CD14-positive monocyte (primary cell): ENCODE results near the gene RGS16. TPM values are rescaled to one million over a fixed set of nuclear protein-coding genes. Genes with fewer than 3 reads are reported as not detected.

Experiments used
- DNase-seq, 3 donors: peaks; one replicate each; pipeline ENCODE4 v3.0.0-alpha.2; 2011 to 2022
- H2AFZ ChIP-seq: 2 replicates; pipeline ENCODE4 v1.6.0; 2012; ENCODE audit warnings: mild to moderate bottlenecking, low read depth, low read length, inconsistent platforms; ENCODE audit not compliant: insufficient read depth, poor library complexity, severe bottlenecking
- H3K27ac ChIP-seq, 2 donors: 1 replicate in 1 of 2; 2 replicates in 1 of 2; pipeline ENCODE4 v1.5.1; 2012 to 2013; ENCODE audit warnings: low read length in 2 of 2, control low read depth in 1 of 2, inconsistent platforms in 1 of 2, low read depth in 1 of 2, mild to moderate bottlenecking in 1 of 2
- H3K27me3 ChIP-seq, 2 donors: one replicate each; pipeline versions ENCODE4 v1.6.0 to v1.6.1; 2011 to 2013; ENCODE audit warnings: low read length in 2 of 2; ENCODE audit not compliant: control insufficient read depth in 2 of 2, insufficient read depth in 2 of 2
- H3K36me3 ChIP-seq, 2 donors: replicated peaks in 1 of 2; 1 replicate in 1 of 2; 2 replicates in 1 of 2; pipeline versions ENCODE4 v1.5.1 to v1.6.1; 2012 to 2013; ENCODE audit warnings: low read length in 2 of 2, control low read depth in 1 of 2, inconsistent platforms in 1 of 2, mild to moderate bottlenecking in 1 of 2; ENCODE audit not compliant: insufficient read depth in 2 of 2, control insufficient read depth in 1 of 2
- H3K4me1 ChIP-seq, 2 donors: 1 replicate in 1 of 2; 2 replicates in 1 of 2; pipeline versions ENCODE4 v1.5.1 to v1.6.1; 2012 to 2013; ENCODE audit warnings: low read length in 2 of 2, control low read depth in 1 of 2, inconsistent platforms in 1 of 2, mild to moderate bottlenecking in 1 of 2, moderate library complexity in 1 of 2; ENCODE audit not compliant: insufficient read depth in 2 of 2, control insufficient read depth in 1 of 2
- H3K4me2 ChIP-seq: replicated peaks from 2 replicates; pipeline ENCODE3; 2012; ENCODE audit warnings: low read length, moderate library complexity, mild to moderate bottlenecking; ENCODE audit not compliant: poor library complexity, severe bottlenecking; ENCODE audit errors: extremely low read depth
- H3K4me3 ChIP-seq, 3 experiments: fragments of 200-600 bp in 1 of 3; sonication (generic) in 1 of 3; replicated peaks in 1 of 3; 1 replicate in 2 of 3; 2 replicates in 1 of 3; pipeline ENCODE4 v1.5.1; 2011 to 2013; ENCODE audit warnings: low read length in 3 of 3, mild to moderate bottlenecking in 3 of 3, control low read depth in 2 of 3, low read depth in 2 of 3, inconsistent platforms in 1 of 3, moderate library complexity in 1 of 3
- H3K79me2 ChIP-seq: 2 replicates; pipeline ENCODE4 v1.6.0; 2012; ENCODE audit warnings: mild to moderate bottlenecking, control low read depth, inconsistent platforms, low read length, moderate library complexity; ENCODE audit not compliant: insufficient read depth
- H3K9ac ChIP-seq: 2 replicates; pipeline ENCODE4 v1.6.0; 2017; ENCODE audit warnings: low read length, mild to moderate bottlenecking; ENCODE audit not compliant: insufficient read depth, poor library complexity, severe bottlenecking
- H3K9me3 ChIP-seq, 2 donors: replicated peaks in 1 of 2; 1 replicate in 1 of 2; 2 replicates in 1 of 2; pipeline versions ENCODE4 v1.5.1 to v1.6.1; 2012 to 2013; ENCODE audit warnings: low read length in 2 of 2, control low read depth in 1 of 2; ENCODE audit not compliant: control insufficient read depth in 1 of 2, insufficient read depth in 1 of 2
- H4K20me1 ChIP-seq: 2 replicates; pipeline ENCODE4 v1.6.0; 2012; ENCODE audit warnings: mild to moderate bottlenecking, low read length, control low read depth, moderate library complexity; ENCODE audit not compliant: insufficient read depth
- H3K27ac Mint-ChIP-seq, 7 donors: one replicate each; pipeline ENCODE4 v1.8.0; 2020; ENCODE audit warnings: mild to moderate bottlenecking in 7 of 7, mixed read lengths in 7 of 7, moderate library complexity in 6 of 7, inconsistent platforms in 2 of 7
- H3K27me3 Mint-ChIP-seq, 3 donors: one replicate each; pipeline ENCODE4 v1.8.0; 2021 to 2022; ENCODE audit warnings: low read depth in 3 of 3, mild to moderate bottlenecking in 3 of 3, mixed read lengths in 3 of 3, moderate library complexity in 3 of 3, inconsistent platforms in 1 of 3
- H3K36me3 Mint-ChIP-seq, 2 donors: one replicate each; pipeline ENCODE4 v1.8.0; 2020; ENCODE audit warnings: mixed read lengths in 2 of 2, inconsistent platforms in 1 of 2, mild to moderate bottlenecking in 1 of 2
- H3K4me1 Mint-ChIP-seq: one replicate; pipeline ENCODE4 v1.8.0; 2020; ENCODE audit warnings: mild to moderate bottlenecking, mixed read lengths
- H3K4me3 Mint-ChIP-seq, 2 donors: one replicate each; pipeline ENCODE4 v1.8.0; 2020; ENCODE audit warnings: mild to moderate bottlenecking in 2 of 2, mixed read lengths in 2 of 2, moderate library complexity in 1 of 2
- H3K9me3 Mint-ChIP-seq, 7 donors: one replicate each; pipeline ENCODE4 v1.8.0; 2020 to 2022; ENCODE audit warnings: mixed read lengths in 7 of 7, mild to moderate bottlenecking in 6 of 7, moderate library complexity in 6 of 7, inconsistent platforms in 2 of 7
- CTCF ChIP-seq: fragments of 200-600 bp; IDR thresholded peaks from one replicate; pipeline ENCODE4 v1.8.0; 2022; ENCODE audit warnings: antibody characterized with exemption, mild to moderate bottlenecking
- WGBS: methylation state at CpG from one replicate; pipeline ENCODE4 v1.1.5; 2013; ENCODE audit warnings: missing lambda C conversion rate; ENCODE audit not compliant: insufficient coverage; 5-methylcytosine and 5-hydroxymethylcytosine counted together
- intact Hi-C, 2 donors: fragments of 100-400 bp; cut with micrococcal nuclease; formaldehyde crosslinking; loops; one replicate each; pipeline versions ENCODE4 v1.15.0 to v1.15.1; 2023
- polyA plus RNA-seq, 3 donors: library from polyadenylated mRNA; depleted of rRNA in 1 of 3; unstranded in 2 of 3; stranded (reverse) in 1 of 3; fragments of 300-500 nt in 2 of 3; fragments of >200 nt in 1 of 3; fragmentation: Illumina TruSeq in 2 of 3; gene quantifications; 1 replicate in 2 of 3; 2 replicates in 1 of 3; pipeline ENCODE4 v1.2.3, GENCODE V29; 2012 to 2021

Gene RGS16
- polyA plus RNA-seq, 3 donors = 0.07 to 0.44 TPM; not detected in 1

- Mint-ChIP-seq H3K4me3 (no peak overlapping the region), H3K27ac (no peak overlapping the region), H3K36me3 (no peaks in the 10 kb centered on the region), H3K27me3 (peaks cover 1 to 2% (median 2%) of the 10 kb centered on the region in 3 donors), H3K9me3 (peaks cover 0 to 3% (median 0%) of the 10 kb centered on the region in 7 donors), H3K4me1 (no peaks in the 10 kb centered on the region)
- no peak overlapping the region for H2AFZ ChIP-seq
- H3K27me3 ChIP-seq = no peaks in the 10 kb centered on the region
- H3K79me2 ChIP-seq = no peaks in the 10 kb centered on the region
- H3K9me3 ChIP-seq = no peaks in the 10 kb centered on the region
- no peak overlapping the region for H3K4me2 ChIP-seq
- no peak for TF ChIP-seq CTCF
- WGBS = 100% methylated on average over 1 of the region's 4 CpGs
- H3K4me1 ChIP-seq = no peaks in the 10 kb centered on the region
- H3K4me3 ChIP-seq = no peak overlapping the region
- no peak overlapping the region for H3K9ac ChIP-seq
- intact Hi-C loops = no loop called here
- no peaks in the 10 kb centered on the region for H4K20me1 ChIP-seq
- H3K36me3 ChIP-seq = no peaks in the 10 kb centered on the region
- H3K27ac ChIP-seq = no peak overlapping the region
- DNase-seq = no peak
Measured at GRCh38 chr1:182561456-182561855, 42.7 kb downstream of the RGS16 start.

- no peak for TF ChIP-seq CTCF
- Histone ChIP-seq H3K36me3 (no peaks in the 10 kb centered on the region), H3K27ac (no peak overlapping the region), H3K9me3 (no peaks in the 10 kb centered on the region), H3K79me2 (no peaks in the 10 kb centered on the region), H3K4me2 (no peak overlapping the region), H4K20me1 (no peaks in the 10 kb centered on the region), H2AFZ (no peak overlapping the region), H3K9ac (no peak overlapping the region), H3K4me1 (no peaks in the 10 kb centered on the region), H3K4me3 (no peak overlapping the region), H3K27me3 (no peaks in the 10 kb centered on the region)
- H3K4me3 Mint-ChIP-seq = no peak overlapping the region
- no peak for DNase-seq
- H3K27me3 Mint-ChIP-seq = peaks cover 1 to 2% (median 2%) of the 10 kb centered on the region in 3 donors
- H3K9me3 Mint-ChIP-seq = peaks cover 0 to 3% (median 0%) of the 10 kb centered on the region in 7 donors
- no peaks in the 10 kb centered on the region for H3K4me1 Mint-ChIP-seq
- no peaks in the 10 kb centered on the region for H3K36me3 Mint-ChIP-seq
- intact Hi-C loops = no loop called here
- no peak overlapping the region for H3K27ac Mint-ChIP-seq
- WGBS = 89% methylated on average over 5 of the region's 7 CpGs
Measured at GRCh38 chr1:182560392-182560984, 43.7 kb downstream of the RGS16 start.
